T-helper 9 cell (primary cell): ENCODE measurements around the gene CD109.
A peak's percentile ranks its signal among the peaks of the same experiment; 100 is the strongest.

Source experiments
- DNase-seq: peaks from one replicate; pipeline ENCODE4 v3.0.0-alpha.2; 2020

Gene CD109

GRCh38 chr6:73728548-73729205, 32.7 kb downstream of the CD109 start:
- DNase-seq: no peak

- DNase-seq: no peak
Observed at GRCh38 chr6:73731285-73731684, 35.3 kb downstream of the CD109 start.

GRCh38 chr6:73732845-73733675, 37.1 kb downstream of the CD109 start:
- peak; percentile 48 for DNase-seq

- no peak for DNase-seq
Observed at GRCh38 chr6:73733791-73734190, 37.8 kb downstream of the CD109 start.

GRCh38 chr6:73734832-73735453, 38.9 kb downstream of the CD109 start:
- DNase-seq: no peak

GRCh38 chr6:73738367-73739028, 42.5 kb downstream of the CD109 start:
- no peak for DNase-seq

GRCh38 chr6:73739096-73739495, 43.1 kb downstream of the CD109 start:
- DNase-seq: no peak

- no peak for DNase-seq
Observed at GRCh38 chr6:73742433-73742832, 46.4 kb downstream of the CD109 start.

- DNase-seq: no peak
Observed at GRCh38 chr6:73743081-73743480, 47.1 kb downstream of the CD109 start.

- no peak for DNase-seq
Observed at GRCh38 chr6:73743556-73743955, 47.6 kb downstream of the CD109 start.

GRCh38 chr6:73746787-73747186, 50.8 kb downstream of the CD109 start:
- DNase-seq: no peak

- DNase-seq: no peak
Observed at GRCh38 chr6:73747289-73747688, 51.3 kb downstream of the CD109 start.

- DNase-seq: no peak
Observed at GRCh38 chr6:73752943-73753342, 56.9 kb downstream of the CD109 start.

- DNase-seq: no peak
Observed at GRCh38 chr6:73766040-73766439, 70.0 kb downstream of the CD109 start.

GRCh38 chr6:73768558-73768957, 72.6 kb downstream of the CD109 start:
- DNase-seq: no peak

GRCh38 chr6:73769976-73770375, 74.0 kb downstream of the CD109 start:
- no peak for DNase-seq

- DNase-seq: no peak
Observed at GRCh38 chr6:73774311-73774774, 78.3 kb downstream of the CD109 start.

- DNase-seq: no peak
Observed at GRCh38 chr6:73779943-73780342, 83.9 kb downstream of the CD109 start.

GRCh38 chr6:73782911-73783310, 86.9 kb downstream of the CD109 start:
- no peak for DNase-seq

- DNase-seq: no peak
Observed at GRCh38 chr6:73784726-73785505, 88.9 kb downstream of the CD109 start.

GRCh38 chr6:73790574-73790973, 94.6 kb downstream of the CD109 start:
- DNase-seq: no peak

- no peak for DNase-seq
Observed at GRCh38 chr6:73791336-73791735, 95.3 kb downstream of the CD109 start.
